Liver (tissue), 9 donors: Measurements from ENCODE around the gene TLN1. TPM values are rescaled to one million over a fixed set of nuclear protein-coding genes. Genes with fewer than 3 reads are reported as not detected.

Experiments used
- DNase-seq: peaks from one replicate; pipeline ENCODE4 v3.0.0-alpha.2; 2017; ENCODE audit warnings: low spot score
- H3K27ac ChIP-seq, 2 donors: one replicate each; pipeline ENCODE4 v1.7.0; 2013; ENCODE audit warnings: inconsistent platforms in 2 of 2, low read length in 2 of 2, control low read depth in 1 of 2, low read depth in 1 of 2, mild to moderate bottlenecking in 1 of 2
- H3K27me3 ChIP-seq, 4 donors: one replicate each; pipeline versions ENCODE4 v1.6.1 to v1.7.0; 2013; ENCODE audit warnings: low read length in 3 of 4, inconsistent platforms in 1 of 4, mild to moderate bottlenecking in 1 of 4, moderate library complexity in 1 of 4; ENCODE audit not compliant: control insufficient read depth in 4 of 4, insufficient read depth in 4 of 4
- H3K36me3 ChIP-seq, 4 donors: one replicate each; pipeline versions ENCODE4 v1.6.1 to v1.7.0; 2013; ENCODE audit warnings: low read length in 3 of 4, mild to moderate bottlenecking in 3 of 4, low read depth in 1 of 4, moderate library complexity in 1 of 4; ENCODE audit not compliant: control insufficient read depth in 4 of 4, insufficient read depth in 3 of 4
- H3K4me1 ChIP-seq, 4 donors: one replicate each; pipeline versions ENCODE4 v1.6.1 to v1.7.0; 2013; ENCODE audit warnings: low read length in 3 of 4, mild to moderate bottlenecking in 3 of 4, moderate library complexity in 1 of 4; ENCODE audit not compliant: control insufficient read depth in 4 of 4, insufficient read depth in 4 of 4
- H3K4me3 ChIP-seq, 3 donors: one replicate each; pipeline versions ENCODE4 v1.6.1 to v1.7.0; 2013; ENCODE audit warnings: low read length in 3 of 3, control low read depth in 1 of 3, low read depth in 1 of 3, mild to moderate bottlenecking in 1 of 3
- H3K9ac ChIP-seq, 2 donors: one replicate each; pipeline ENCODE4 v1.7.0; 2013; ENCODE audit warnings: low read length in 2 of 2, mild to moderate bottlenecking in 2 of 2, moderate library complexity in 2 of 2, control low read depth in 1 of 2, low read depth in 1 of 2
- H3K9me3 ChIP-seq, 4 donors: one replicate each; pipeline versions ENCODE4 v1.6.1 to v1.7.0; 2013; ENCODE audit warnings: low read length in 3 of 4; ENCODE audit not compliant: control insufficient read depth in 4 of 4
- EGR1 ChIP-seq, 2 donors: IDR thresholded peaks; 2 replicates each; pipeline ENCODE4 v1.6.1; 2016 to 2018; ENCODE audit warnings: antibody characterized with exemption in 2 of 2, low read depth in 2 of 2
- FOXA1 ChIP-seq: IDR thresholded peaks from 2 replicates; pipeline ENCODE4 v1.6.1; 2016; ENCODE audit warnings: antibody characterized with exemption
- GABPA ChIP-seq, 2 donors: IDR thresholded peaks in 1 of 2; conservative IDR thresholded peaks in 1 of 2; 2 replicates each; pipeline ENCODE4 v1.6.1; 2016; ENCODE audit warnings: antibody characterized with exemption in 2 of 2, mild to moderate bottlenecking in 1 of 2, moderate library complexity in 1 of 2
- HNF4A ChIP-seq, 2 donors: conservative IDR thresholded peaks; 2 replicates each; pipeline ENCODE4 v1.6.1; 2016; ENCODE audit warnings: antibody characterized with exemption in 2 of 2, mild to moderate bottlenecking in 2 of 2
- NR2F2 ChIP-seq: IDR thresholded peaks from 2 replicates; pipeline ENCODE4 v1.6.1; 2016; ENCODE audit warnings: antibody characterized with exemption
- RAD21 ChIP-seq, 2 donors: IDR thresholded peaks; 2 replicates each; pipeline ENCODE4 v1.6.1; 2016; ENCODE audit warnings: antibody characterized with exemption in 2 of 2, mild to moderate bottlenecking in 2 of 2
- SP1 ChIP-seq: IDR thresholded peaks from 2 replicates; pipeline ENCODE4 v1.6.1; 2018; ENCODE audit warnings: antibody characterized with exemption, mild to moderate bottlenecking
- TAF1 ChIP-seq: conservative IDR thresholded peaks from 2 replicates; pipeline ENCODE4 v1.6.1; 2016; ENCODE audit warnings: antibody characterized with exemption, mild to moderate bottlenecking
- YY1 ChIP-seq: IDR thresholded peaks from 2 replicates; pipeline ENCODE4 v1.6.1; 2016; ENCODE audit warnings: antibody characterized with exemption, mild to moderate bottlenecking
- ZBTB33 ChIP-seq: IDR thresholded peaks from 2 replicates; pipeline ENCODE4 v1.6.1; 2016; ENCODE audit warnings: antibody characterized with exemption
- WGBS: extraction: QIAGEN DNeasy Blood & Tissue Kit; methylation state at CpG from one replicate; pipeline ENCODE4 v1.1.7; 2013; 5-methylcytosine and 5-hydroxymethylcytosine counted together
- polyA plus RNA-seq, 2 donors: library from polyadenylated mRNA; stranded (reverse) in 1 of 2; unstranded in 1 of 2; fragments of 200-250 nt in 1 of 2; fragments of >200 nt in 1 of 2; fragmentation: Nextera tagmentation in 1 of 2; extraction: Ambion mirVana in 1 of 2; gene quantifications; one replicate each; pipeline versions ENCODE4 v1.2.1 to v1.2.3, GENCODE V29; 2013 to 2015
- total RNA-seq, 2 donors: library from RNA; depleted of rRNA; stranded (reverse); fragments of >200 nt; gene quantifications; one replicate each; pipeline ENCODE4 v1.2.3, GENCODE V29; 2014
- TF ChIP-seq, protein P1 (sequence below): IDR thresholded peaks from 2 replicates; pipeline ENCODE4 v1.6.1; 2016; ENCODE audit warnings: antibody characterized with exemption, mild to moderate bottlenecking
- TF ChIP-seq, protein P2 (sequence below): IDR thresholded peaks from 2 replicates; pipeline ENCODE4 v1.6.1; 2016; ENCODE audit warnings: antibody characterized with exemption
- donor health status: healthy.
- donor health status: healthy.
- donor health status: healthy.
- donor health status: healthy.
- donor health status: healthy.

TLN1 gene
- total and polyA plus RNA-seq, 4 donors: 24.5 to 184 (median 125) TPM

DNA sequence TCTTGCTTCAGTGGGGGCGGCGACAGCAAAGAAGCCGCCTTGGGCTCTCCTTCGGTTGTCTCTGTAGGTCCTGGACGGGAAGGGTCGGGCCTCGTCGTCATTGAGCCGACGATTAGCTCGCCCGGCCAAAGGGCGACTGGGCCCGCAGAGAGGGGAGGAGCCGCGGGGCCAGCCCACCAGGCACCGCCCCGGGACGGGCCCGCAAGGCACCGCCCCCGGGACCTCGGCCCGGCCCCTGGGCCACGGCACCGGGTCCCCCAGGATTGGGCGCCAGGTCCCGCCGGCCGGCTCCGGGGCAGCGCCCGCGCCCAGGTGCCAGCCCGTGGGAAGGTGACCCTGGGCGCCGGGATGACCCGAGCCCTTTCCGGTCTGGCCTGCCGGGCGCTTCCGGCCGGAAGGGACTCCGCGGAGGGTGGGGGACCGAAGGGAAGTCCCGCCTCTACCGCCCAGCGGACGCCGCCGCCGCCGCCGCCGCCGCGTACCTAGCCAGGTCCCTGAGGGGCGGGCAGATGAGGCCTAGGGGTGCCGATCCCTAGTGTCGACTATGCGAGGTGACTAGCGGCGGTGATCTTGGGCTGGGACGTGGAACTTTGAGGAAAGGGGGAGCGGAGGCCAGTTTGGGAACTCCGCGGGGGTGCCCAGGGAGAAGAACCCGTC, 17.0 kb upstream of the TLN1 start, which contains the start of the genes GBA2 and RGP1:
Gene GBA2, minus strand, starts transcription at position 371 of the 657 bp plus-strand sequence. CDS start 524 bp downstream, outside the sequence.
Gene RGP1, plus strand, starts transcription at position 430 of the 657 bp plus-strand sequence. CDS start 469 bp downstream, outside the sequence.
- Histone ChIP-seq H3K27ac (peak within 1 kb of the TSS; percentile 82 to 86), H3K9me3 (no peaks in the 10 kb centered on the region), H3K27me3 (no peaks in the 10 kb centered on the region), H3K4me3 (peak within 1 kb of the TSS; percentile 82 to 85 (median 84)), H3K9ac (peak within 1 kb of the TSS; percentile 74 to 89), H3K36me3 (peaks cover 7 to 39% (median 35%) of the 10 kb centered on the region in 4 donors), H3K4me1 (peaks cover 11 to 40% (median 34%) of the 10 kb centered on the region in 4 donors)
- under 1% methylated on average over 69 of the region's 69 CpGs for WGBS
- peak; percentile 82 for DNase-seq
- TF ChIP-seq NR2F2 (peak; percentile 45), EGR1 (IDR thresholded peaks at IDR 0.05; ENCODE audit: low read depth in 2 of 2) (no peak), YY1 (peak; percentile 4), HNF4A (conservative IDR thresholded peaks at IDR 0.05) (peak; percentile 25 to 48), RAD21 (IDR thresholded peaks at IDR 0.05) (peak in 1 of 2 donors; percentile 1), GABPA (IDR thresholded peaks at IDR 0.05 in 1 of 2, conservative IDR thresholded peaks at IDR 0.05 in 1 of 2) (peak; percentile 72 to 90), TAF1 (peak; percentile 47), SP1 (peak; percentile 36)
- TF ChIP-seq, protein P1, sequence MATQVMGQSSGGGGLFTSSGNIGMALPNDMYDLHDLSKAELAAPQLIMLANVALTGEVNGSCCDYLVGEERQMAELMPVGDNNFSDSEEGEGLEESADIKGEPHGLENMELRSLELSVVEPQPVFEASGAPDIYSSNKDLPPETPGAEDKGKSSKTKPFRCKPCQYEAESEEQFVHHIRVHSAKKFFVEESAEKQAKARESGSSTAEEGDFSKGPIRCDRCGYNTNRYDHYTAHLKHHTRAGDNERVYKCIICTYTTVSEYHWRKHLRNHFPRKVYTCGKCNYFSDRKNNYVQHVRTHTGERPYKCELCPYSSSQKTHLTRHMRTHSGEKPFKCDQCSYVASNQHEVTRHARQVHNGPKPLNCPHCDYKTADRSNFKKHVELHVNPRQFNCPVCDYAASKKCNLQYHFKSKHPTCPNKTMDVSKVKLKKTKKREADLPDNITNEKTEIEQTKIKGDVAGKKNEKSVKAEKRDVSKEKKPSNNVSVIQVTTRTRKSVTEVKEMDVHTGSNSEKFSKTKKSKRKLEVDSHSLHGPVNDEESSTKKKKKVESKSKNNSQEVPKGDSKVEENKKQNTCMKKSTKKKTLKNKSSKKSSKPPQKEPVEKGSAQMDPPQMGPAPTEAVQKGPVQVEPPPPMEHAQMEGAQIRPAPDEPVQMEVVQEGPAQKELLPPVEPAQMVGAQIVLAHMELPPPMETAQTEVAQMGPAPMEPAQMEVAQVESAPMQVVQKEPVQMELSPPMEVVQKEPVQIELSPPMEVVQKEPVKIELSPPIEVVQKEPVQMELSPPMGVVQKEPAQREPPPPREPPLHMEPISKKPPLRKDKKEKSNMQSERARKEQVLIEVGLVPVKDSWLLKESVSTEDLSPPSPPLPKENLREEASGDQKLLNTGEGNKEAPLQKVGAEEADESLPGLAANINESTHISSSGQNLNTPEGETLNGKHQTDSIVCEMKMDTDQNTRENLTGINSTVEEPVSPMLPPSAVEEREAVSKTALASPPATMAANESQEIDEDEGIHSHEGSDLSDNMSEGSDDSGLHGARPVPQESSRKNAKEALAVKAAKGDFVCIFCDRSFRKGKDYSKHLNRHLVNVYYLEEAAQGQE: peak; percentile 69
- TF ChIP-seq, protein P2, sequence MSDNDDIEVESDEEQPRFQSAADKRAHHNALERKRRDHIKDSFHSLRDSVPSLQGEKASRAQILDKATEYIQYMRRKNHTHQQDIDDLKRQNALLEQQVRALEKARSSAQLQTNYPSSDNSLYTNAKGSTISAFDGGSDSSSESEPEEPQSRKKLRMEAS: no peak

- peaks cover 7 to 39% (median 36%) of the 10 kb centered on the region in 4 donors for H3K36me3 ChIP-seq
- H3K9ac ChIP-seq: peak overlapping the region; percentile 73 to 89
- no peaks in the 10 kb centered on the region for H3K27me3 ChIP-seq
- no peak for DNase-seq
- no peaks in the 10 kb centered on the region for H3K9me3 ChIP-seq
- TF ChIP-seq HNF4A (conservative IDR thresholded peaks at IDR 0.05) (no peak), YY1 (peak; percentile 29), TAF1 (no peak), FOXA1 (no peak), EGR1 (IDR thresholded peaks at IDR 0.05; ENCODE audit: low read depth in 2 of 2) (no peak), ZBTB33 (no peak)
- TF ChIP-seq, protein P2: no peak
- H3K27ac ChIP-seq: peak overlapping the region; percentile 82 to 86
- peak overlapping the region; percentile 68 to 82 (median 77) for H3K4me3 ChIP-seq
- peaks cover 11 to 40% (median 33%) of the 10 kb centered on the region in 4 donors for H3K4me1 ChIP-seq
- WGBS: under 1% methylated on average over 24 of the region's 24 CpGs
Measured at GRCh38 chr9:35748242-35748857, 16.4 kb upstream of the TLN1 start.
